IMR-90 (cell line): Measurements from ENCODE around the gene ASMTL. TPM values are rescaled to one million over a fixed set of nuclear protein-coding genes. Genes with fewer than 3 reads are reported as not detected.

Source experiments
- ATAC-seq: fragments of 200-7000 bp; cut with Tn5 transposase; 2 replicates; pipeline ENCODE4 v1.9.1; 2020; ENCODE audit warnings: low read depth, mild to moderate bottlenecking, moderate library complexity
- BruUV-seq: library from RNA; stranded (reverse); fragments of 400-500 nt; replicated peaks from 2 replicates; lab custom pipeline; 2021; lab: Mats Ljungman, UMichigan
- CTCF ChIA-PET: fragments of 300-600 bp; formaldehyde crosslinking; extraction: SDS; loops from one replicate; lab custom pipeline; 2021; ENCODE audit warnings: antibody characterized with exemption; lab: Yijun Ruan, JAX
- POLR2A ChIA-PET: fragments of 300-600 bp; sonication (Branson Sonifier 250); formaldehyde crosslinking; loops from one replicate; lab custom pipeline; 2022; ENCODE audit warnings: antibody characterized with exemption; ENCODE audit not compliant: unreplicated experiment; lab: Charles Lee
- DNase-seq: peaks from one replicate; pipeline ENCODE4 v3.0.0; 2013
- H2AFZ ChIP-seq: replicated peaks from 2 replicates; pipeline ENCODE3; 2013; ENCODE audit warnings: low read length, mild to moderate bottlenecking; ENCODE audit not compliant: poor library complexity
- H2AK5ac ChIP-seq: 2 replicates; pipeline ENCODE4 v1.6.1; 2013; ENCODE audit warnings: low read depth, low read length, inconsistent platforms
- H2AK9ac ChIP-seq: replicated peaks from 2 replicates; pipeline ENCODE3; 2013; ENCODE audit warnings: mild to moderate bottlenecking, low read depth, low read length, moderate library complexity; ENCODE audit not compliant: poor library complexity
- H2BK120ac ChIP-seq: 2 replicates; pipeline ENCODE4 v1.6.1; 2013; ENCODE audit warnings: low read depth, low read length, inconsistent platforms
- H2BK15ac ChIP-seq: 3 replicates; pipeline ENCODE4 v1.6.1; 2013; ENCODE audit warnings: low read depth, low read length, inconsistent platforms
- H2BK20ac ChIP-seq: 2 replicates; pipeline ENCODE4 v1.6.1; 2013; ENCODE audit warnings: low read depth, mild to moderate bottlenecking, inconsistent platforms, low read length, moderate library complexity
- H2BK5ac ChIP-seq: 2 replicates; pipeline ENCODE4 v1.6.1; 2013; ENCODE audit warnings: mild to moderate bottlenecking, low read depth, low read length, inconsistent platforms; ENCODE audit not compliant: poor library complexity, severe bottlenecking
- H3K14ac ChIP-seq: replicated peaks from 2 replicates; pipeline ENCODE4 v1.6.1; 2013; ENCODE audit warnings: low read depth, low read length, inconsistent platforms
- H3K18ac ChIP-seq: 2 replicates; pipeline ENCODE4 v1.6.1; 2013; ENCODE audit warnings: low read depth, low read length, control low read depth
- H3K23ac ChIP-seq: 2 replicates; pipeline ENCODE4 v1.6.1; 2013; ENCODE audit warnings: low read depth, low read length, inconsistent platforms
- H3K27ac ChIP-seq: 2 replicates; pipeline ENCODE4 v1.5.1; 2013; ENCODE audit warnings: mild to moderate bottlenecking, control low read depth, low read length; ENCODE audit not compliant: insufficient read depth
- H3K27me3 ChIP-seq: 2 replicates; pipeline ENCODE4 v1.6.1; 2013; ENCODE audit warnings: low read length; ENCODE audit not compliant: control insufficient read depth, insufficient read depth
- H3K36me3 ChIP-seq: 2 replicates; pipeline ENCODE4 v1.6.1; 2013; ENCODE audit warnings: low read length, mixed read lengths; ENCODE audit not compliant: control insufficient read depth, insufficient read depth
- H3K4ac ChIP-seq: 2 replicates; pipeline ENCODE4 v1.6.1; 2013; ENCODE audit warnings: low read depth, low read length, inconsistent platforms
- H3K4me1 ChIP-seq: 2 replicates; pipeline ENCODE4 v1.6.1; 2013; ENCODE audit warnings: low read length, mixed read lengths; ENCODE audit not compliant: control insufficient read depth, insufficient read depth
- H3K4me2 ChIP-seq: 2 replicates; pipeline ENCODE4 v1.6.1; 2013; ENCODE audit warnings: low read depth, mild to moderate bottlenecking, control low read depth, low read length, moderate library complexity
- H3K4me3 ChIP-seq: 2 replicates; pipeline ENCODE4 v1.5.1; 2013; ENCODE audit warnings: low read depth, mild to moderate bottlenecking, control low read depth, low read length, moderate library complexity; ENCODE audit not compliant: insufficient read depth
- H3K56ac ChIP-seq: 2 replicates; pipeline ENCODE4 v1.6.1; 2013; ENCODE audit warnings: low read length, inconsistent platforms; ENCODE audit not compliant: insufficient read depth; ENCODE audit errors: extremely low read depth
- H3K79me1 ChIP-seq, 2 experiments: 2 replicates each; pipeline ENCODE4 v1.6.1; 2013; ENCODE audit warnings: low read length in 2 of 2, inconsistent platforms in 1 of 2, low read depth in 1 of 2
- H3K9ac ChIP-seq: 2 replicates; pipeline ENCODE4 v1.6.1; 2013; ENCODE audit warnings: low read depth, low read length, control low read depth
- H3K9me1 ChIP-seq: 2 replicates; pipeline ENCODE4 v1.6.1; 2013; ENCODE audit warnings: low read length, inconsistent platforms; ENCODE audit not compliant: insufficient read depth
- H3K9me3 ChIP-seq: 2 replicates; pipeline ENCODE4 v1.6.1; 2013; ENCODE audit warnings: low read length; ENCODE audit not compliant: control insufficient read depth, insufficient read depth
- H4K20me1 ChIP-seq: 2 replicates; pipeline ENCODE4 v1.6.1; 2013; ENCODE audit warnings: low read length, inconsistent platforms; ENCODE audit not compliant: insufficient read depth
- H4K5ac ChIP-seq: 2 replicates; pipeline ENCODE4 v1.6.1; 2013; ENCODE audit warnings: mild to moderate bottlenecking, low read depth, low read length, control low read depth
- H4K8ac ChIP-seq, 2 experiments: 2 replicates each; pipeline ENCODE4 v1.6.1; 2013; ENCODE audit warnings: low read depth in 2 of 2, low read length in 2 of 2, control low read depth in 1 of 2, inconsistent platforms in 1 of 2
- H4K91ac ChIP-seq: 2 replicates; pipeline ENCODE4 v1.6.1; 2013; ENCODE audit warnings: low read depth, low read length, inconsistent platforms; ENCODE audit not compliant: insufficient read depth
- CEBPB ChIP-seq: IDR thresholded peaks from 2 replicates; pipeline ENCODE4 v1.6.1; 2012; ENCODE audit warnings: low read depth, low read length, improper control_type of control experiment
- FOS ChIP-seq: fragments of 150-350 bp; IDR thresholded peaks from 2 replicates; pipeline ENCODE4 v1.6.1; 2016; ENCODE audit warnings: low read depth, low read length
- MAFK ChIP-seq: IDR thresholded peaks from 2 replicates; pipeline ENCODE4 v1.6.1; 2012; ENCODE audit warnings: low read depth, low read length, improper control_type of control experiment
- WGBS, 2 experiments: methylation state at CpG; one replicate each; pipeline versions ENCODE4 v1.1.5 to v1.1.7; 2013; ENCODE audit warnings: missing lambda C conversion rate in 2 of 2; ENCODE audit not compliant: insufficient read length in 1 of 2; ENCODE audit errors: extremely low coverage in 2 of 2; 5-methylcytosine and 5-hydroxymethylcytosine counted together
- dilution Hi-C: fragments of 300-500 bp; cut with HindIII; formaldehyde crosslinking; loops from one replicate; pipeline ENCODE4 v1.14.3; 2018; ENCODE audit warnings: low sequenced_read_pairs; ENCODE audit not compliant: unreplicated experiment
- in situ Hi-C: fragments of 300-500 bp; cut with MboI; formaldehyde crosslinking; loops from 3 replicates; pipeline ENCODE4 v1.14.3; 2019; ENCODE audit warnings: low sequenced_read_pairs, inconsistent platforms, mixed read lengths
- intact Hi-C: fragments of 100-400 bp; cut with micrococcal nuclease; formaldehyde crosslinking; loops from 2 replicates; pipeline ENCODE4 v1.10.0; 2022
- polyA plus RNA-seq, 3 experiments: library from polyadenylated mRNA; depleted of rRNA; stranded (reverse); fragments of >200 nt; gene quantifications; 2 replicates each; pipeline ENCODE4 v1.2.3, GENCODE V29; 2012; ENCODE audit warnings: low replicate concordance in 1 of 3
- total RNA-seq: library from RNA; depleted of rRNA; stranded (reverse); fragments of >200 nt; gene quantifications from 2 replicates; pipeline ENCODE4 v1.2.3, GENCODE V29; 2012

The ASMTL gene
- total and polyA plus RNA-seq, 2 of the 4 experiments (the other 2 are of a cell fraction): 13.4 to 33.4 TPM

- Histone ChIP-seq H3K36me3 (no peaks in the 10 kb centered on the region), H3K27ac (peak overlapping the region; percentile 31; the same call in 1 of the 2 replicates), H4K20me1 (no peaks in the 10 kb centered on the region), H3K27me3 (no peaks in the 10 kb centered on the region), H3K4ac (no peak overlapping the region), H2AK9ac (no peak overlapping the region), H3K9ac (no peak overlapping the region; the same call in 1 of the 2 replicates), H3K4me3 (no peak overlapping the region), H3K56ac (no peak overlapping the region), H3K9me3 (peaks cover 9% of the 10 kb centered on the region; the same call in 1 of the 2 replicates), H2BK120ac (no peak overlapping the region), H3K23ac (no peak overlapping the region), H3K9me1 (no peaks in the 10 kb centered on the region), H4K91ac (no peak overlapping the region), H3K14ac (no peak overlapping the region), H3K4me1 (no peaks in the 10 kb centered on the region), H2BK20ac (no peak overlapping the region), H4K8ac (peak overlapping the region in 1 of 2 experiments; percentile 9; a peak in 1 of 4 replicates), H3K18ac (no peak overlapping the region), H2AK5ac (no peak overlapping the region), H3K79me1 (no peaks in the 10 kb centered on the region), H3K4me2 (peak overlapping the region; percentile 56), H2BK5ac (no peak overlapping the region), H2BK15ac (no peak overlapping the region), H2AFZ (peak overlapping the region; percentile 47), H4K5ac (no peak overlapping the region)
- intact Hi-C loops: no loop called here
- DNase-seq (peak; percentile 76), ATAC-seq (peak; percentile 94)
- dilution Hi-C loops: no loop called here
- 7% methylated on average over 16 of the region's 26 CpGs; no CpG with 5 or more reads in 1 of the 2 experiments for WGBS, 2 experiments
- ChIA-PET POLR2A (no interaction called here), CTCF (no interaction called here)
- BruUV-seq: no TSS peak
- in situ Hi-C loops: no loop called here
- no peak for TF ChIP-seq FOS
- TF ChIP-seq CEBPB: peak; percentile 89
- TF ChIP-seq MAFK: 0 out of 2 replicates have a peak, but pooled peaks have one; percentile 8
Observed at GRCh38 chrX:1481636-1482529, 29.2 kb upstream of the ASMTL start.
